Activated T-cell treated with anti-CD3 and anti-CD28 coated beads for 24 hours (primary cell): ENCODE measurements around the gene E2F4.

Experiments used
- DNase-seq: peaks from one replicate; pipeline ENCODE4 v3.0.0-alpha.2; 2020; ENCODE audit warnings: low read depth

The E2F4 gene

DNA sequence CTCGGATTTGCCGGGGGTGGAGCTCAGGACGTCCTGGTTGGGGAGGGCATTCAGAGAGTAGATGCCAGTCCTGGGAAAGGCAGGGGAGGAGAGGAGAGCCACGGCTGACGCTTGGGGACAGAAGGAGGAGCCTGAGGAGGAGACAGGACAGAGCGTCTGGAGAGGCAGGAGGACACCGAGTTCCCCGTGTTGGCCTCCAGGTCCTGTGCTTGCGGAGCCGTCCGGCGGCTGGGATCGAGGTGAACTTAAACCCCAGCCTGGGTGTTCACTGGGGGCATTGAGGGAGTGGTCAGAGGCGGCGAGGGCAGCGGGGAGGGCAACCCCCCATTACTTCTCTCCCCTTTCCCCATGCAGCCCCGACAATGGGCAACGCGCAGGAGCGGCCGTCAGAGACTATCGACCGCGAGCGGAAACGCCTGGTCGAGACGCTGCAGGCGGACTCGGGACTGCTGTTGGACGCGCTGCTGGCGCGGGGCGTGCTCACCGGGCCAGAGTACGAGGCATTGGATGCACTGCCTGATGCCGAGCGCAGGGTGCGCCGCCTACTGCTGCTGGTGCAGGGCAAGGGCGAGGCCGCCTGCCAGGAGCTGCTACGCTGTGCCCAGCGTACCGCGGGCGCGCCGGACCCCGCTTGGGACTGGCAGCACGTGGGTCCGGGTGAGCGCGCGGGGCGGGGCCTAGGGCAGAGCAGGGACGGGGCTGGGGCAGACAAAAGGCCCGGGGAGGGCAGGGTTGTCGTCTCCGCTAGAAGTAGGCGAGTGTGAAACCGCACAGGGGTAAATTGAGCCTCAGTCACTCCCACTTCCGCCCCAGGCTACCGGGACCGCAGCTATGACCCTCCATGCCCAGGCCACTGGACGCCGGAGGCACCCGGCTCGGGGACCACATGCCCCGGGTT, 17.9 kb upstream of the E2F4 start:
- no peak for DNase-seq

DNA sequence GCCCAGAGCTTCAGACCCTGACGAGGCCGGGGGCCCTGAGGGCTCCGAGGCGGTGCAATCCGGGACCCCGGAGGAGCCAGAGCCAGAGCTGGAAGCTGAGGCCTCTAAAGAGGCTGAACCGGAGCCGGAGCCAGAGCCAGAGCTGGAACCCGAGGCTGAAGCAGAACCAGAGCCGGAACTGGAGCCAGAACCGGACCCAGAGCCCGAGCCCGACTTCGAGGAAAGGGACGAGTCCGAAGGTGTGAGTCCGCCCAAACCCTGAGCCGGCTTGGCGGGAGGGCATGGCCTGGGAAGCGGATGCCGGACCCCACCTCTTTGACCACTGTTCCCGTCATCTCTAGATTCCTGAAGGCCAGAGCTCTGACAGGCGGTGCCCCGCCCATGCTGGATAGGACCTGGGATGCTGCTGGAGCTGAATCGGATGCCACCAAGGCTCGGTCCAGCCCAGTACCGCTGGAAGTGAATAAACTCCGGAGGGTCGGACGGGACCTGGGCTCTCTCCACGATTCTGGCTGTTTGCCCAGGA, 17.2 kb upstream of the E2F4 start:
- DNase-seq: no peak

DNA sequence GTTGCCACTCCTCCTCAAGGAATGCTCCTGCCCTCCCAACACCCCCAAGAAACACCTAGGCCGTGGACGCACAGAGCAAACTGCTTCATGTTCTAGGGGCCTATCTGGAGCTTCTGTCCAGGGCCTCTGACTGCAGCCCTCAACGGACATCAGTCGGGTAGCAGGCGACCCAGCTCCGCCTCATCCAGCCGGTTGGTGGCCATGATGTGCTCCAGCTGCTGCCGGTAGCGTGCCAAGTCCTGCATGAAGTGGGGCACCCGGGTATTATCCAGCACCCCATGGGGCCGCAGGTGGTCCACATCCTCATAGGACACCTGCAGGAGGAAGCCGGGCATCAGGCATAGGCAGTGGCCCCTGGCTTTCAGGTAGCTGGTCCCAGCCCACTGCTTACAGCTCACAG, 15.3 kb upstream of the E2F4 start:
- DNase-seq: no peak

DNA sequence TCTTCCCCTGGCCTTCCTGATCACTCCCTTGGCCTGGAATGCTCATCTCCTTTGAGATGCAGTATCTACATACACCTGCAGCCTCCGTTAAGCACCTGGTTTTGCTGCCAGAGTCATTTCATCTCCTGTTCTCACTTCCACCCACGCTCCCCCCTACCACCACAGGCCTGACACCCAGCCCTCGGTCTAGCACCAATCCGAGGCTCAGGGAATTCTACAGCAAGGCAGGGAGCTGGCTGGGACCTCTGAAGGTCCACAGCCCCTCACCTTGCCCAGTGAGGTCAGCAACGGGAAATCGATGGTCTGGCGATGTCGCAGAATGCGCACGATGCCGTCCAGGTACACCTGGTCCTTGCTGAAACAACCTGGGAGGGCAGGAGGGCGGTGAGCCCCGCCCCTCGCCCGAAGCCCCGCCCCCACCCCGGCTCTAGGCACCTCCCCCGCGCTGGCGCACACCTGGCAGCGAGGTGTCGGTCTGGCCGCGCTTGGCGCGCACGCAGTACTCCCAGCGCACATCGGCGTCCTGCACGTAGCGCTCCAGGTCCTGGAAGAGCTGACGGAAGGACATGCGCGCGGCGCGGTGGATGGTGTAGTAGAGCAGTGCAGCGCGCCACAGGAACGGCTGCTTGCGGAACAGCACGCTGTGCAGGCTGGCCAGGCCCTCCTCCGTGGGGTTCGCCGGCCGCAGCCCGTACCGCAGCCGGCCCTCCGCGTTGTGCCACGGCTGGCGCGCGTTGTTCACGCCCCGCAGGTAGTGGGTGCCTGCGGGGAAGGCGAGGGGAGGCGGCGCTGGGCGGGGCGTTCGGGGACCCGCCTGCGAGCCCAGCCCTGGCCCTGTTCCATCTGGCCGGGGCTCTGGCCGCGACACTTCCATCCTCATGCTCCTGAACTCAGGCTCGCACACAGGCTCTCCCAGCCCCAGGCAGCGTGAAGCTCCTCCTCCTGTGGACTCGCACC, 13.9 kb upstream of the E2F4 start:
- DNase-seq: no peak

DNA sequence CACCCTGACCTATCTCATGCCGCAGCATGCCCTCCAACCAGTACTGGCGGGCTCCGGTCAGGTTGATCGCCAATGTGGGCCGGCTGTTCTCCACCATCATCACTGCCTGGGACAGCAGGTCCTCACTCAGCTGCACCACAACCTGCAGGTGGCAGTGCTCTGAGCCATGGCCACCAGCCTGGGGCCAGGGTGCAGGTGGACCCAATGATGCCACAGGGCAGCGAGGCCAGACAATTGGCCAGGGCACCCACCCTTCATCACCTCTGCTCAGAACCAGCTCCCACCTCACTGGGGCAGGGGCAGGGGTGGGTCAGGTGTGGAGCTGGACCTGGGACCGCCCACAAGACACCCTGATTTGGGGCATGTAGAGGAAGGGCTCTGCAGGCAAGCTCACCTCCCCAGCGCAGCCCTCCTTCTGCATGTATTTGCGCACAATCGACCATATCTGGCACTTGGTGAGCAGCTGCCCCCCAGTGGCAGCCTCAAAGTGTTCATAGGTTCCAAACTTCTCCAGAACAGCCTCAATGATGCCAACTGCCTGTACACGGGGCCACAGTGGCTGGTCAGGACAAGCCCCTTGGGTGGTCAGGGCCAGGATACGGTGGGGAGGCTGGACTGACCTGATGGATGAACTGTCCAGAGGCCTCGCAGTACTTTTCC, 12.4 kb upstream of the E2F4 start:
- DNase-seq: no peak

DNA sequence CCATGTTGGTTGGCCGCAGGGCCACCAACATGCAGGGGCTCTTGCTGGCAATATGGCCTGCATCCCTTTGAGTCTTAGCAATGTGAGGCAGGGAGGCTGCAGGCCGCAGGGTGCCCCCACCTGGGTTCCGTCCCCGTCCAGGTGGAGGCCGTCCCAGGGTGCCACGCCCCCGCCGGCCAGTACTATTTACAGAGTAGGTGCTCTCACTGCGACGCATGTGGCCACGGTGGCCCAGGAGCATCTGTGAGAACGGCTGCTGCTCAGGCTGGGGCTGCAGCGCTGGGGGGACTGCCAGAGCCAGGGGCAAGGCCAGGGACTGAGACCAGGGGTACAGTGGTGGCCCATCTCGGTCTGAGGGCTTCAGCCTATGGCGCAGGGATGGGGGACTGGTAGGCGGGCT, 11.8 kb upstream of the E2F4 start:
- DNase-seq: no peak

DNA sequence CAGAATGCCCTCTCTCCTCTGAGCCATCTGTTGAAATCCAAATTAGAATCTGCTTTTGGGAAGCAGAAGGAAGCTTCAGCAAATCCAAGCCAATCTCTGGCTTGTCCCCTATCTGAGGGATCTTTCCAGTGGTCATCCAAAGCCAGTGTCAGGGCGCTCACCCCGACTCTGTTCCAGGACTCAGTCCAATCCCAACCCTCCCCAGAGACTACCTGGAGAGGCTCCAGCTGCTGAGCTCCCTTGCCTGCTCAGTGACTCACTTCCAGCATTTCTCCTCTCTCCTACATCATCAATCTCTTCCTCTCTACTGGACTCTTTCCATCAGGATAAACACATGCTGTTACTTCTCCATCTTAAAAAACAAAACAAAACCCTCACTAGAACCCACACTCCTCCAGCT, 10.6 kb upstream of the E2F4 start:
- no peak for DNase-seq

DNA sequence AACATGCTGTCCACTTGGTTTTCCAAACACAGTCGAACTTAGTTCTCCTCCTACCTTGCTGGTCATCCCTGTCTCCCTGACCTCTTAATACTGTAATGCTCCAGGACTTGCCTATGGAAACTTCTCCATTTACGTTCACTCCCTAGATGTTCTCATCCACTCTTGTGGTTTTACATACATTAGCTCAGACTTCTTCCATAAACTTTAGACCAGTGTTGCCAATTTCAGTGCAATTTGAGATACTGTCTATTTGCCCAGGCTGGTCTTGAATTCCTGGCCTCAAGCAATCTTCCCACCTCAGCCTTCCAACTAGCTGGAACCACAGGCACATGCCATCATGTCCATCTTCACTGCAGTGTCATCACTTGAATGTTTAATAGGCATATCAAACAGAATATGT, 9.7 kb upstream of the E2F4 start:
- no peak for DNase-seq

DNA sequence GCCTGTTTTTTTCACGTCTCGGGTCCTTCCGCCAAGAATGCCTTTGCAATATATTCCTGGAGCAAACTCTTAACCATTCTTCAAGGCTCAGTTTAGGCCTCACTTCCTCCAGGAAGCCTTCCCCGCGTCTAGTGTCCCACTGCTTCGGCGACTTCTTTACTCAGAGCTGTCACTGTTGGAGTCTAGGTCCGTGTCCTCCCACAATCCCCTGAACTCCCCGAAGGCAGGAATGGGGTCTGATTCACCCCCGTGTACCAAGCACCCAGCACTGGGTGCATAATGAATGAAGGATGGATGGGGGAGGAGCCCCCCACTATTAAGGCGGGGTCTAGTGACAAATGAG, 8.7 kb upstream of the E2F4 start:
- DNase-seq: no peak

DNA sequence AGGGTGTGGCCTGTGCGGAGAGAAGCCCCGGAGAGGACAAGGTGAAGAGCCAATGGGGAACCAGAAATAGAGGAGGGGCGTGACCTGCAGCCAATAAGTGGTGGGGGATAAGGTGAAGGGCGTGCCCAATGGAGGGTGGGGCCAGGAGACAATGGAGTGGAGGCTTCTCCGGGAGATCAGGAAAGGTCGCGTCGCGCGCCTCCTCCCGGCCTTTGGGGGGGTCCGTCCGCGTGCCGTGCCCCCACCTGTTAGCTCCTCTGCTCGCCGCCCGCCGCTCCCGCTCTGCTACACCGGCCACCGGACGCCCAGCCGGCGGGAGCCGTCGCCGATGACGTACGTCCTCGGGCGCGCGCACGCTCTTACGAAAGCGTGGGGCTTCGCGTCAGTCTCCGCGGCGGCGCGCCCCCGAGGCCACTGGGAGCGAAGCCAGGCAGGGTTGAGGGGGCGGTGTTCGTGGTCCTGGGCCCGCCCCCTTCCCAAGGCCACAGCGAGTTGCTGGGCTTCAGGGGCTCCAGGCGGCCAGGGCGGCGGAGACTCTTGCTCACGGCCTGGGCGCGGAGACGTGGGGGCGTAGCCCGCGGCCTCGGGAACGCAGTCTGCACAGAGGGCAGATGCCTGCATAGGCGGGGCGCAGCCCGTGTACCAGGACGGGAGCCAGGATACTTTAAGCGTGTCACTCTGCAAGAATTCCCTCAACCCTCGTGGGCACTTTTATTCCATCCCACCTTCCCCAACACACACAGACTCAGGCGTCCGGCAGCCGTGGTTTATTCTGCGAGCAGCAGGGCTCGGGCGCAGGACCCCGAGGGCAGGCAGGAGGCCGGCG, 8.1 kb upstream of the E2F4 start, which contains the start of gene MATCAP1:
Gene MATCAP1 (minus strand): TSS at position 337 of the 826 bp plus-strand sequence. CDS start 3,353 bp downstream, outside the sequence.
- peak; percentile 92 for DNase-seq

DNA sequence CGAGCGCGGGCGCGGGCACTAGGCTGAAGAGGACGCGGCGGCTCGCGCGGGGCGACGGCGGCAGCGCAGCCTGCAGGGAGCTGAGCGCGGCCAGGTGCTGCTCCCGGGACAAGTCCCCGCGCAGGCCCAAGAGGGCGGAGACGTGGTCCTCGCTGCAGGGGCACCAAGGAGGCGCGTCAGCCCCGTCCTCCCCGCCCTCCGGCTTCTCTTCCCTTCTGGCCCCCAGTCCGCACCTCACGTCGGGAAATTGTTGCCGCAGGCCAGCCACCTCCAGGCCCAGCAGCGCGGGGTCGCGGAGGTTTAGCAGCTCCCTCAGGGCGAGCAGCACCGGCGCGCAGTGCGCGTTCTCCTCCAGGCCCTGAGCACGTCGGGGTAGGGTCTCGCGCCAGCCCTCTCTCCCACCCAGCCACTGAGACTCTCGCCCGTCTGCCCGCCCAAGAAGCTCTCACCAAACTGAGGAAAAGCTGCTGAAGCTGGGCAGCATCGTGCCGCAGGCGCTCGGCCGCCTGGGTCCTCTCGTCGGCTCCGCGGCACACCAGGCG, 7.4 kb upstream of the E2F4 start:
- DNase-seq: no peak

DNA sequence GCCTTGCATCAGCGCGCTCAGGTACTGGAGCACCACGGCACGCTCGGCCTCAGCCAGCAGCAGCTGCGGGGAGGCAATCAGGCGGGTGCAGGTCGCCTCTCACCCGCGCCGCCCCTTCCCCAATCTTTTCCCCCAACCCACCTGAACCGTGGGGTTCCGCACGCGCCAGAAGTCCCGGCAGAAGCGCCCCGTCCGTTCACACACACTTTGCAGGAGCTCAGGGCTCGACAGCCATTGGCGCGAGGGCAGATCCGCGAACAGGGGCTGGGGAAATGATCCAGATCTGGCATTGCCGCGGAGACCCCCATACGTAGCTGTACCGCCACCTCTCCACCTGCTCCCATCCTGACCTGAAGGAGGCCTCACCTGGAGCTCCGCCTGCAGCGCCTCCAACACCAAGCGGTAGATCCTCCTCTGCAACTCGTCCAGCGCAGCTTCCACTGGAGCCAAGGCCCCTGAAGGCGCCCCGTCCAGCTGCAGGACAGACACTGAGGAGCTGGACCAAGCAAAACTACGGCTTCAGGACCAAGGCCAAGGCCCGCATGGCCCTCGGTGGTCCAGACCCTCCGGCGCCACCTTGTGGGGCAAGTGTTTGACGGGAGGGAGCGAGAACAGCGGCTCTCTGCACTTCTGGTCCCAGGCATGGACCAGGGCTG, 6.8 kb upstream of the E2F4 start:
- DNase-seq: peak; percentile 75

DNA sequence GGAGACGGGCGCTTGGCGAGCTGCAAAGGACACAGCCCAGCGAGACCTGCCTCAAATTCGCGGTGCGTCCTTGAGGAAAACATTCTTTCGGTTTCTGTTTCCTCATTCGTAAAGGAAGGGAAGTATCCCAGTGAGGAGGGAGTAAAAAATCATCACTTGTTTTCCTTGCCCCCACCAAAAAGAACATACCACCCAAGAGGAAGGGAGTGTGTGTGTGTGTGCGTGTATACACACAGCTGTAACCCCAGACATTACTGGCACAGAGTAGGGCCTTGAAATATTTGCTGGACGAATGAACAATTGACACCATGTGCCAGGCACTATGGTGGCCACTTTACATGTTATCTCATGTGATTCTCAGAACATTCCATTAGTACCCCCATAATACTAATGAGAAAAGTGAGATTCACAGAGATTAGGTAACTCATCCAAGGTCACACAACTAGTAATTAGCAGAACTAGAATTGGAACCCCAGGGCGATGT, 6.3 kb upstream of the E2F4 start:
- DNase-seq: no peak

DNA sequence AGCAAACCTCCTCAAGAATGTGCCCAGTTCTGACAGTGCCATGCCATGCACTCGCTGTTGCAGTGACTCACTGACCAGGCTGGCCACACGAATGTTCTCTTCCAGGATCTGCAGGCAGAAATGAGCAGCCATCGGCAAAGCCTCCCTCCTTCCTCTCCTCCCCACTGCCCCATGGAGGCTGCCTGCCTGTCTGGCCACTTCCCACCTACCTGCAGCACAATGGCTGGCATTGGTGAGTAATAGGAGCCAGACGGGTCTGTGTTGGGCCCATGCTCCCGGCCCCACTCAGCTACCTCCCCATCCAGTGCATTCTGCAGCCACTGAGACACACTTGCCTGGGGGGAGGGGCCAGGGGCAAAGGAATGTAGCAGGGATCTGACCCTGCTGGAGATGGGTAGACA, 5.4 kb upstream of the E2F4 start:
- DNase-seq: no peak

DNA sequence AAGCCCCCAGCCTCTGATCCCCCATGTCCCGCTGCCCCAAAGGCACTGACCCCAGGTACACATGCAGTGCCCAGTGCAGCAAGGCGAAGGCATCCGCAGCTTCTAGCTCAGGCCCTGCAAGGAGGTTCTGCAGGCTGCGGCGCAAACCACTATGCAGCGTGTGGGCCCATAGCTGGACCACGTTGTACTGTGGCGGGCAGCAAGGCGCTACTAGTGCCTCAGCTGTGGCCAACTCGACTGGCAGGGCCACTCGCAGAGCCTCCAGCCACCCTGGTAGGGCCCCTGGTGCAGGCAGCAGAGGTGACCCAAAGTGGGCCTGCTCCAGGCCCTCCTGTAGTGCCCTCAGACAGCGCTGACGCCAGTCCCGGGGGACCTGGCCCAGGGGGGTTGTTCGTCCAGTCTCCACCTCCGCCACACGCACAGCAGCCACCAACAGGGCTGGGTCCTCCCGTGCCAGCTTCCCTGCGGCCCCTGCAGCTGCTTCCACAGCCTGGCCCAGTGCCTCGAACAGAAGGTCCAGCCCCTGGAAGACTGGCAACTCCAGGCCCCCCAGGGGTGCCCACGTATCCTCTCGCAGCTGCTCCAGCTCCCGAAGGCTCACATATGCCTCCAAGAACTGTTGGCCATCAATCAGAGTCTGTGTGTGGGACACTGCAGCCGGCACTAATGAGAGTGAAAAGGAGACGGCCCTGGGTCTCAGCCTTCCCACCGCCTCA, 4.6 kb upstream of the E2F4 start:
- DNase-seq: no peak

DNA sequence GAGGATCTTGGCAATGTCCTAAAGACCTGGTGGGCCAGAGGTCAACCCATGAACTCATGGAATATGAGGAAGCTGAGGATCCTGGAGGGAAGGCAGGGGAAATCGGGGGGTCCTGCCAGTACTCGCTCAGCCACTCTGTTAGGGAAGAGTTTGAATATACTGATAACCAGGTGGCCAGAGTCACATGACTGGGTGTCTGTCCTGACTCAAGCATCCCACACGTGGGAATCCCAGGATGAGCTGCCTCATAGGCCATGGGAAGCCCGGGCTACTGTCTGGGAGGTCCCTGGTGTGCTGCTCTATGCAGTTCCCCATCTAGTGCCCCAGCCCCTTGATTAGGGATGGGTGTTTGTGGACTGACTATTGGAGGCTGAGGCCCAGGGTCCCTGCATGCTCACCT, 3.6 kb upstream of the E2F4 start:
- DNase-seq: no peak

DNA sequence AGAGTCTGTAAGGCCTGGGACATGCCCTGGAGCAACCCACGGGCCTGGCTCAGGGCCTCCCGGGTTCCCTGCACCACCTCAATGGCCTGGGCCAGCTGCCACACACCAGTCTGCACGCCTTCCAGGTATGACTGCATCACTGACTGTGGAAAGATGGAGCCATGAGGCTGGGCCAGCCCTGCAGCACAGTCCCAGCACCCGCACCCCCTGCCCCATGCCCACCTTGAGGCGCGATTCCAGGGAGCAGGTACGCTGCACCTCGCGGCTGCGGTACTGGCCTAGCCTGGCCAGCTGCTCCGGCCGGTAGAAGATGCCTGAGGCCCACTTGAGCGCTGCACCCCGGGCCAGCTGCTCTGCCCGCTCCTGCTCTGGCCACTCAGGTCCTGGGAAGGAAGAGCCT, 3.2 kb upstream of the E2F4 start:
- DNase-seq: no peak

DNA sequence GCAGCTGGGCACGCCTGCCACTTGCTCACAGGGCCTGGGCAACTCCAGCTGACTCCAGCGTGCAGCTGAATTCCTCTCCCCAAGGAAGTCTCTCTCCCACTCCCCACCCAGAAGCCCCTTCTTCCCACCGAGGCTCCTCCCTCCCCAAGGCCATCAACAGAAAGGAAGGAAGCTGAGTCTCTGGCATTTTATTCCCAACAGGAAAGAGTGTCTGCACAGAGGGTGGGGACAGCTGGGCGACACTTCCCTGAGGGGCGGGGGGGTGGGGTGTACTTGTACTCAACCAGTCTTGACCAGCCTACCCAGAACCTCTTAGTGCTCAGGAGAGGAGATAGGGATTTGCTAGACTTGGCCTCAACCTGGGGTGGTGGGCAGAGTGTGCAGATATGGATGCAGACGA, 1.9 kb upstream of the E2F4 start, which contains the start of gene EXOC3L1:
Gene EXOC3L1 (minus strand): TSS at position 96 of the 400 bp plus-strand sequence. CDS start 460 bp downstream, outside the sequence.
- DNase-seq: no peak
